ENCODE results near the gene SORCS2.

SORCS2 gene

DNA sequence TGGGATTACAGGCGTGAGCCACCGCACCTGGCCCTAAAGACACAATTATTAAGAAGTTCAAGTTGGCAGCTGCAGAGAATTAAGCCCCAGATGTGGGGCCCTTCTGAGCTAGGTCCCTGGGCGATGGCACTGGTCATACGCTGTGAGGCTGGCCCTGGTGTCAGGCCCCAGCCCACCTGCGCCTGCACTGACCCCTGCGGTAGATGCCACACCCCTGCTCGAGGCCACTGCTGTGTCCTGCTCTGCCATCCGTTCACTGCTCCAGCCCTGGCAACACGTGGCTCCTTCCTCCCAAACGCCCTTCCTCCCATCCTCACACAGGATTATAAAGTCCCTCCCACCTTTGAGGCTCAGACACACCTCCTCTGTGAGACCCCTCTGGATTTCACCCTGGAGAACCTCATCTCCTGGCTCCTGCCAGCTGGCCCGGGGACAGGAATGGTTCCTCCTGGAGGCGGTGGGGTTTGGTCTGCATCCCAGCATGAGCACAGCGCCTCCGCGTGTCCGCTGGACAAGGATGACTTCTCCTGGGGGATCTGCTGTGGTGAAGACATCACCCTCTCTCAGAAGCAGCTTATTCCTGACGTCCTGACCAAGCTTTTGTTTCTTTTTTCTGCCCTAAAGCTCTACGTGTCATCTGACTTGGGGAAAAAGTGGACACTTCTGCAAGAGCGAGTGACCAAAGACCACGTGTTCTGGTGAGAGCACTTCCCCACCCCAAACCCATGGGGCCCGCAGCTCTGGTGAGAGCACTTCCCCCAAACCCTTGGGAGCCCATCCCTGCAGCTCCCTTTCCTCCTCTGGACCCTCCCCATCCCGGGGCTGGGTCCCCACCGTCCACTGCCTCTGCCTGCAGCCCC is 461.4 kb downstream of the SORCS2 start:
- TF ChIP-seq, protein P1, sequence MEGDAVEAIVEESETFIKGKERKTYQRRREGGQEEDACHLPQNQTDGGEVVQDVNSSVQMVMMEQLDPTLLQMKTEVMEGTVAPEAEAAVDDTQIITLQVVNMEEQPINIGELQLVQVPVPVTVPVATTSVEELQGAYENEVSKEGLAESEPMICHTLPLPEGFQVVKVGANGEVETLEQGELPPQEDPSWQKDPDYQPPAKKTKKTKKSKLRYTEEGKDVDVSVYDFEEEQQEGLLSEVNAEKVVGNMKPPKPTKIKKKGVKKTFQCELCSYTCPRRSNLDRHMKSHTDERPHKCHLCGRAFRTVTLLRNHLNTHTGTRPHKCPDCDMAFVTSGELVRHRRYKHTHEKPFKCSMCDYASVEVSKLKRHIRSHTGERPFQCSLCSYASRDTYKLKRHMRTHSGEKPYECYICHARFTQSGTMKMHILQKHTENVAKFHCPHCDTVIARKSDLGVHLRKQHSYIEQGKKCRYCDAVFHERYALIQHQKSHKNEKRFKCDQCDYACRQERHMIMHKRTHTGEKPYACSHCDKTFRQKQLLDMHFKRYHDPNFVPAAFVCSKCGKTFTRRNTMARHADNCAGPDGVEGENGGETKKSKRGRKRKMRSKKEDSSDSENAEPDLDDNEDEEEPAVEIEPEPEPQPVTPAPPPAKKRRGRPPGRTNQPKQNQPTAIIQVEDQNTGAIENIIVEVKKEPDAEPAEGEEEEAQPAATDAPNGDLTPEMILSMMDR (conservative IDR thresholded peaks at IDR 0.05): no peak
- no peak overlapping the region for H3K27ac ChIP-seq

DNA sequence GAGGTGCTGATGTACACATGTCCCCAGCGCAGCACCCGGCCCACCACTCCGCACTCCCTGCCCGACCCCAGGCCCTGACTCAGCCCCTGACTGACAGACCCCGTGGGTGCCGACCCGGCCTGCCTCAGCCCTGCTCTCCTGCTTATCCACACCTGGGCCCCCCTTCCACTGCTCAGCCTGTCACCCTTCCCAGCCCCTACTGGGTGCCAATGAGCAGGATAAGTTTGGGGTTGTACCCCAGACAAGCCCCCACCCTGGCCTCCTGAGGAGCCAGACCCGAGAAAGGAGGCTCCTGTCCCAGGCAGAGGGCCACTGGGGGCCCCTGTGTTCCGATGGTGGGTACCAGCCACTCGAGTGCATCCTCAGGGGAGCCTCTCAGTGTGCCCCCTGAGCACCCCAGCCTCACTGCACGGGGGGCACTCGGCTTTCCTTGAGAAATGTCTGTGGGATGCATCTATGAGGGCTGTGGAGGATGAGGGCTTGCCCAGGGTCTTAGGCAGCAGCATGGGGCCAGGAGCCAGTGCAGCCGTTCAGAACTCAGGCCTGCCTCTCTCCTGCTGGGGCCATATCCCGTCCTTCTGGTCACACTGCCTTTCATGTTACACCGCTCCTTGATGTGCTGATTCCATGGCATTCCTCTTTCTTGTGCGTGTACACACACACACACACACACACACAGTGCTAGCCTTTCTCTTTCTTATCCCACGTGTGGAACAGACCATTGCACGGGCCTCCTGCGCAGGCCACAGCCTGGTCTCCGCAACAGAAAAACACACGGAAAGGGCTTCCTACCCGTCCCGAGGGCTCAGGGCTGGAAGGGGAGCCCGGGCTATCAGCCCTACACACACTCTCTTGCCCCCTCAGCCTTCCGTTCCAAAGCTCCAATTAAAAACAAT is 462.5 kb downstream of the SORCS2 start:
- TF ChIP-seq, protein P1 (conservative IDR thresholded peaks at IDR 0.05): no peak
- no peak overlapping the region for H3K27ac ChIP-seq

DNA sequence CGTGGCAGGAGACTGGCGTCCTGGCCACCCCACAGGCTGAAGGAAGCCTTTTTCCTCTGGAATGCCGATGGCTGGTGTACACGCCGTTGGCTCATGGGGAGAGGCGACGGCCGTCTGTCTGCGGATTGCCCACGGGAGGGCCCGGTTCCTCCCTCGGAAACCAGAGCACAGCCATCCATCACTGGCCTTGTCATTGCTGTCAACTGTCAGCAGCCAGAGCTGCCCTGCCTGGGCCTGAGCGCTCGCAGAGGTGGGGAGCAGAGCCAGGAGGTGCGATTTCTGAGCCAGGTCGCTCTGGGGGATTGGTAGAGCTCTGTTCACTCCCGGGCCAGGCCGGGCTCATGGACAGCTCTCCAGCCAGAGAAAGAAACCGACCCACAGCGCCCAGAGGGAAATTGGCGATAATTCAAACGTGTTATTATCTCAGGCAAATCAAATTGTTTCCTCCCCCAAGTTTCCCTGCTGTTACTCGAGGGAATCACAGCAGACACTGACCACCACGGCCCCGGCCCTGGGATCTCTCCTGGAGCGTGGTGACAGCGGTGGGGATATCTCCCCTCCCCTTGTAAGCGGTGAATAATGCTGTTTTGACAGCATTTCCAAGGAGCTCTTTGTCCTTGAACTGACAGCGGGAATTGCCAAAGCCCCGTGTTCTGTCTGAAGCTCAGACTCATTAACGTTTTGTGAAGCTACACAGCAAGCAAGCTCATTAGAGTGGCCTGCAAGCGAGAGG is 463.3 kb downstream of the SORCS2 start:
- TF ChIP-seq, protein P1 (conservative IDR thresholded peaks at IDR 0.05): no peak
- H3K27ac ChIP-seq: no peak overlapping the region

DNA sequence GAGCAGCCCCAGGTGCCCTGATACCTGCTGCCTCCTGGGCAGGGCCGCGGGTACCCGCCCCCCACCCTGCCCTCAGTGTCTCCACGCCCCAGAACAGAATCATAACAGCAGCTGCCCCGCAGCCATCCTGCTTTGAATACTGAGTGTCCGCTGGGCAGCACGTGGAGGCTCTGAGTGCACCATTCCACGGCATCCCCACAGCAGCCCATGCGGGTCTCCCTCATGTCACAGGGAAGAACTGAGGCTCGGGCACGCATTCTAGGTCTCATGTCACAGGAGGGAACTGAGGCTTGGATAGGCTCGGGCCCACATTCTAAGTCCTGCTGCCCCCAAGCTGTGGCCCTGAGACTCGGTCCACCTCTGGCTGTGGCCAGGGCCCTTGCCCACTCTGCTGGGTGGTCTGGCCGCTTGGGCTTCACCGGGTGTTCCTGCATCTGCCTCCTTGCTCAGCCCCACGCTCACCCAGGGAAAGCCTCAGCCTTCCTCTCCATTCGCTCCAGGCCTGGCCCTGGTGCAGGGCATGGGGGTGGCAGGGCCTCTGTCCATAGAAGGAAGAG is 464.0 kb downstream of the SORCS2 start:
- TF ChIP-seq, protein P1 (conservative IDR thresholded peaks at IDR 0.05): no peak
- H3K27ac ChIP-seq: no peak overlapping the region

DNA sequence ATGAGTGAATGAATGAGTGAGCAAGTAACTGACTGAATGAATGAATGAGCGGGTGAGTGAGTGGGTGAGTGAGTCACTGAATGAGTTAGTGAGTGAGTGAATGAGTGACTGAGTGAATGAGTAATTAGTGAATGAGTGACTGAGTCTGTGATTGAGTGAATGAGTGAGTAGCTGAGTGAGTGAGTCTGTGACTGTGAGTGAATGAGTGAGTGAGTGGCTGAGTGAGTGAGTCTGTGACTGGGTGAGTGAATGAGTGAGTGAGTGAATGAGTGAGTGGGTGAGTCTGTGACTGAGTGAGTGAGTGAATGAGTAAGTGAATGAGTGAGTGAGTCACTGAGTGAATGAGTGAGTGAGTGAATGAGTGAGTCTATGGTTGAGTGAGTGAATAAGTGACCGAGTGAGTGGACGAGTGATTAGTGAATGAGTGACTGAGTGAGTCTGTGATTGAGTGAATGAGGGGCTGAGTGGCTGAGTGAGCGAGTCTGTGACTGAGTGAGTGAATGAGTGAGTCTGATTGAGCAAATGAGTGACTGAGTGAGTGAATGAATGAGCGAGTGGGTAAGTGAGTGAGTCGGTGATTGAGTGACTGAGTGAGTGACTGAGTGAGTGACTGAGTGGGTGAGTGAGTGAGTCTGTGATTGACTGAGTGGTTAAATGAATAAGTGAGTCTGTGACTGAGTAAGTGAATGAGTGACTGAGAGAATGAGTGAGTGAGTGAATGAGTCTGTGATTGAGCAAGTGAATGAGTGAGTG is 465.4 kb downstream of the SORCS2 start:
- H3K27ac ChIP-seq: no peak overlapping the region
- TF ChIP-seq, protein P1 (conservative IDR thresholded peaks at IDR 0.05): no peak

DNA sequence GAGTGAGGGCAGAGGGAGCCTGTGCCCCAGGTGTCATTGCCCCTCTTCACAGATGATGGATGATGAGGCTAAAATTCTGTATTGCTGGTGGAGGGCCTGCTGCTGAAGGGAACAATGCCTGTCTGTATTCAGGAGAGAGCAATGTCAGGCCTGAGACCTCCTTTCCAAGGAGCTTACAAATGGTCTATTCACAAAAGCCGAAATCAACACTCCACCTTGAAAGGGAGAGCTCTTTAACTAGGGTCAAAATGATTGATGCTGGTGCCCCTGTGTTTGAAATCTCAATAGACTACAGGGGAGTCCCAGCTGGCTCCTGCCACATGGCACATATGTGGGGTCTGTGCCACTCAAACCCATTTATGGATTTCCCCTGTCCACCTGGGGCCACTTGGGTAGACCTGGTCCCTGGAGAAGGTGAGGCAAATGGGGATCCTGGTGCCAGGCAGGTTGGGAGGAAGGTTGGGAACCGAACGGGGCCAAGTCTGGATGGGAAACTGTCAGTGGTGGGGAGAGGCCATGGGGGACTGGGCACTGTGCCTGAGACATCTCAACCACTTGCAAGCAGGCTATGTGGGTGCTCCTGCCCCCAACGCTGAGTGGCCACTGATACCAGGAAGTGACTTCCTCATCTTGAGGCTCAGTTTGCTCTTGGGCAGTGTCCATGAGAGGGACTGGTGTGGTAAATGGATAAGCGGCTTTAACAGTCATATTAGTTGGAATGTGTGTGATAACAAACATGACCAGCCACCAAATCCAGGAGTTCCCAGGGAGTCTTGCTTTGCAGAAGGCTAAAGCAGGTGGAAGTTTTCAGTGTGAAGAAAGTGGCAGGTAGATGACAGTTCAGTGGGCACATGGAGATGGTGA is 466.2 kb downstream of the SORCS2 start:
- TF ChIP-seq, protein P1 (conservative IDR thresholded peaks at IDR 0.05): no peak
- no peak overlapping the region for H3K27ac ChIP-seq
